ENCODE data around the gene RITA1. TPM values are rescaled to one million over a fixed set of nuclear protein-coding genes. Genes with fewer than 3 reads are reported as not detected.

Gene RITA1
- total RNA-seq, 1 donor from 2014 or later: 17.9 TPM

DNA sequence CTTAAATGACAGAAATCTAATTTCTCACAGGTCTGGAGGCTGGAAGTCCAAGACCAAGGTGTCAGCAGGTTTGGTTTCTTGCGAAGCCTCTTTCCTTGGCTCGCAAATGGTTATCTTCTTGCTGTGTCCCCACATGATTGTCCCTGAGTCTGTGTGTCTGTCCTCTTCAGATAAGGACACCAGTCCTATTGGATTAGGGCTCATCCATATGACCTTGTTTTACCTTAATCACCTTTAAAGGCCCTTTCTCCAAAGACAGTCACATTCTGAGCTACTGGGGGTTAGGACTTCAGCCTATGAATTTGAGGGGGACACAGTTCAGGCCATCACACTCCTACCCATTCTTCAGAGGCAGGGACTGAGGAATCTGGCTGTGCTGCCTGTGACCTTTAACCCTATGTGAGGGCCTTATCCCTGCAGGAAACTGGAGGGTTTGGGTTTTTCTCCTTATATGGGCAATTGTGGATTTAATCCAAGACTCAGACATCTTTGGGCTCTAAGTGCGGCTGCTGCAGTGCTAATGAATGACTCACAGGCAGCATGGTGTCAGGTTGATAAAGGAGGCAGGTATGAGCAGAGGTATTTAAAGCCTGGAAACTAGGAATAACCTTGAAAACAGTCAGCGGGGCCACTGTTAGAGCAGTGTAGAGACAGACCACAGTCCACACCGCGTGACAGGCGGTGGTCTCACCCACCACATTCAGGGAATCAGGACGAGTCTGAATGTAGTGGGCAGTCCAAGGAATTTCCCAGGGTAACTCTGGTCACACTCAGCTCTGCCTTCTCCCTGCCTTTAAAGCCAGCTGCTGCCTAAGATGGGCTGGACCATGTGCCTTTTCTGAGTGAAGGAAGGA, 45.9 kb downstream of the RITA1 start:
- intact Hi-C loops (cut with micrococcal nuclease): no loop called here

DNA sequence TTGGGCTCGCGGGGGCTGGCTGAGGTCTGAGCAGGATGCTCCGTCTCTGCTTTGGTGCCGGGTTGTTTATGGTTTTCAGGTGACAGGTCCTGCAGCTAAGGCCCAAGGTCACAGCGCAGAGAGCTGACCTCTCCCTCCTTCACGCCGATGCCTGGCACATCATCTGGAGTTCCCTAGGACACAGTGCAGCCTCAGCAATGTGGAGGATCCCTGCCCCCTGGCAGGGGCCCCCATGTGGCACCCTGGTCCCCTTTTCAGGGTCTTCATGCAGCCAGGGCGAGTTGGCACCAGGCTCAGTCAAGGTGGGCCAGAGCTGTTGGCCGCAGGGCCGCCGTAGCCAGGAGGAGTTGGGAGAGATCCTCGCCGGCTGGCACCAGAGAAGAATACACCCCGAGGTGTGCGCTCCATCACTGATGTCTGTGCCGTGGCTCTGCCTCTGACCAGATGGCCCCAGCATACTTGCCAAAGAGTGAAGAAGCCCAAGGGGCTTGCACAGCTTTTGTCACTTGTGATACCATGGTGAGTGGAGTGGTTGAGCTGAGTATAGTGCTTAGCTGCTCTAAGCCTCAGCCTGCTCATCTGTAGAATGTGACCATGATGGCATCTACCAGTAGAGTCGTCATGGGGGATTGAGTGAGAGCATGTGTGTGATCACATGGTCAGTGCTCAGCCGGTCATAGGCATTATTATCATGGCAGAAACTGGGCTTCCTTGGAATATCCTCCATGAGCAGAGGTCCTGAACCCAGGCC, 46.7 kb downstream of the RITA1 start:
- peaks cover 100% of the 10 kb centered on the region for H3K4me1 ChIP-seq
- peak overlapping the region; percentile 15 for H3K4me3 ChIP-seq
- H3K36me3 ChIP-seq: peaks cover 76% of the 10 kb centered on the region
- DNase-seq: no peak
- intact Hi-C loops (cut with micrococcal nuclease): no loop called here
- H3K27ac ChIP-seq (replicated peaks): peak overlapping the region; percentile 99
- no peaks in the 10 kb centered on the region for H3K27me3 ChIP-seq (ENCODE audit: low read depth)
- TF ChIP-seq, protein P1, sequence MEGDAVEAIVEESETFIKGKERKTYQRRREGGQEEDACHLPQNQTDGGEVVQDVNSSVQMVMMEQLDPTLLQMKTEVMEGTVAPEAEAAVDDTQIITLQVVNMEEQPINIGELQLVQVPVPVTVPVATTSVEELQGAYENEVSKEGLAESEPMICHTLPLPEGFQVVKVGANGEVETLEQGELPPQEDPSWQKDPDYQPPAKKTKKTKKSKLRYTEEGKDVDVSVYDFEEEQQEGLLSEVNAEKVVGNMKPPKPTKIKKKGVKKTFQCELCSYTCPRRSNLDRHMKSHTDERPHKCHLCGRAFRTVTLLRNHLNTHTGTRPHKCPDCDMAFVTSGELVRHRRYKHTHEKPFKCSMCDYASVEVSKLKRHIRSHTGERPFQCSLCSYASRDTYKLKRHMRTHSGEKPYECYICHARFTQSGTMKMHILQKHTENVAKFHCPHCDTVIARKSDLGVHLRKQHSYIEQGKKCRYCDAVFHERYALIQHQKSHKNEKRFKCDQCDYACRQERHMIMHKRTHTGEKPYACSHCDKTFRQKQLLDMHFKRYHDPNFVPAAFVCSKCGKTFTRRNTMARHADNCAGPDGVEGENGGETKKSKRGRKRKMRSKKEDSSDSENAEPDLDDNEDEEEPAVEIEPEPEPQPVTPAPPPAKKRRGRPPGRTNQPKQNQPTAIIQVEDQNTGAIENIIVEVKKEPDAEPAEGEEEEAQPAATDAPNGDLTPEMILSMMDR (IDR thresholded peaks at IDR 0.05; ENCODE audit: borderline replicate concordance): no peak
- H3K9me3 ChIP-seq (replicated peaks): no peaks in the 10 kb centered on the region

More for the DNA sequence above, 45.9 kb downstream of the RITA1 start:
- no peaks in the 10 kb centered on the region for H3K27me3 ChIP-seq (ENCODE audit: low read depth)
- peak overlapping the region; percentile 99 for H3K27ac ChIP-seq (replicated peaks)
- no peak for DNase-seq
- TF ChIP-seq, protein P1 (IDR thresholded peaks at IDR 0.05; ENCODE audit: borderline replicate concordance): no peak
- no peak overlapping the region for H3K4me3 ChIP-seq
- H3K36me3 ChIP-seq: peaks cover 84% of the 10 kb centered on the region
- no peaks in the 10 kb centered on the region for H3K9me3 ChIP-seq (replicated peaks)
- peaks cover 100% of the 10 kb centered on the region for H3K4me1 ChIP-seq

DNA sequence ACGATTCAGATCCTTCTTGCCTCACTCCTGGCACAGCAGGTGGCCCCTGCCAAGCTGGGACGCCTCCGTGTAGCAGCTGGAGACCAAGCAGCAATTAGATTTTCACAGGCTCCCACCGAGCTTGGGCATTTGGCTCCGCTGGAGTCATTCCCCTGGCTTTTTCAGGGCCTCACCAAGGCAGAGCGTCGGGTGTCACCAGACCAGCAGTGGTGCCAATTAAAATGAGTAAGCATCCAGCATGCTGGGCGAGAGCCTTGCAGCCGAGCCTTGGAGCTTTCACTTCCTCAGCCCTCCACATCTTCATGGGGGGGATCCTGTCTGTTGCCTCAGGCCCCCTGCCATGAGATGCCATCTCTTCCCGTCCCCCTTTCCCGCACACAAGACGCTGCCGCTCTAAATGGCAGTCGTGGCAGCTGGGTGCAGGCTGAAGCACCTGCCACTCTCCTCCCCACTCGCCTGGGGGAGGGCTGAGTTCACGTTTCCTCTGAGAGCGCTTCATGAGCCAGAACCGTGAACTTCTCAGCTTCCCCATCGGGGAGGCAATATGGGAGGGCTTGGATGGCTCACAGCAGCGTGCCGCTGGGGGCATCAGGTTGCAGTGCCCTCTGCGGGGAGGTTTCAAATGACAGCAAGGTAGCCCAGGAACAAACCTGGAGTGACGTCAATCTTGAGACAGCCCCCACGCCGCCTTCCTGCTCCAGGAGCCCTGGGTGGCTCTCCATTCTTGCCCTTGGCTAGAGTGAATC, 47.5 kb downstream of the RITA1 start:
- peak overlapping the region; percentile 15 for H3K4me3 ChIP-seq
- H3K27ac ChIP-seq (replicated peaks): peak overlapping the region; percentile 99
- TF ChIP-seq, protein P1 (IDR thresholded peaks at IDR 0.05; ENCODE audit: borderline replicate concordance): no peak
- H3K9me3 ChIP-seq (replicated peaks): no peaks in the 10 kb centered on the region
- peak; percentile 52 for DNase-seq
- intact Hi-C loops (cut with micrococcal nuclease): no loop called here
- H3K27me3 ChIP-seq (ENCODE audit: low read depth): no peaks in the 10 kb centered on the region
- H3K4me1 ChIP-seq: peaks cover 100% of the 10 kb centered on the region
- peaks cover 69% of the 10 kb centered on the region for H3K36me3 ChIP-seq

DNA sequence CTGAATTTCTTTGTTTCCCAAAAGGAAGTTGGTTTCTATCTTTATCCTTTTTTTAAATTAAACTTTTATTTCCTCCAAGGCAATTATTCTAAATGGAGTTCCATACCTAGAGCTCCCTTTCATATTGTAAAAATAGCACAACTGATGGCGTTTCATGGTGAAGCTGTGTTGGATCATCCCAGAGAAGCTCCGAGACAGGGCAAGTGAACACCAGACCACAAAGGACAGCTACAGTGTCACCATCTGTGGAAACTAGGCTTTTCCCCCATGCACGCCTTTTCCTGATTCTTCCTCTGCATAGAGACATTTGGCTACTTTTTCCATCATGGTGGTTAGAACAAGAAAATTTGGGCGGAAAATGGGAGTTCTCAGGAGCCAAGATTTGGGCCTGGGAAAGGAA, 48.4 kb downstream of the RITA1 start:
- intact Hi-C loops (cut with micrococcal nuclease): no loop called here
- H3K4me3 ChIP-seq: no peak overlapping the region
- peaks cover 66% of the 10 kb centered on the region for H3K36me3 ChIP-seq
- no peaks in the 10 kb centered on the region for H3K27me3 ChIP-seq (ENCODE audit: low read depth)
- H3K9me3 ChIP-seq (replicated peaks): no peaks in the 10 kb centered on the region
- no peak for DNase-seq
- H3K4me1 ChIP-seq: peaks cover 100% of the 10 kb centered on the region
- peak overlapping the region; percentile 99 for H3K27ac ChIP-seq (replicated peaks)
- TF ChIP-seq, protein P1 (IDR thresholded peaks at IDR 0.05; ENCODE audit: borderline replicate concordance): no peak

DNA sequence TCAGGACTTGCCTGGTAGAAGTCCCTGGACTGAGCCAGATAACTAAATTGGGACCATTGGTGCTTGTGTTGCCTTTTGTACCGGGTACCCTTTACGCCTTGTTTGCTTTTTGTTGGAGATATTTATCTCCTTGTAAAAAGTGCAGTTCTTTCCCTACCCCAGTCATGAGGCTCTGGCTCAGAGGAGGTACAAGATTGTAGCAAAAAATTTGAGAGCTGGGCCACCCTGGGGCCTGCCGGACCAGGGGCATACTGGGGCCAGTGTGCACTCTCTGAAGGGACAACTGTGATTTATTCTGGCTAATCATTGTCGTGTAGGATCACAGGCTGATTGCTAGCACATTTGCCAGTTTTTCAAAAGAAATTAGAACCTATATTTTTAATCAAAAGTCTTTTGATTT, 49.0 kb downstream of the RITA1 start:
- H3K4me1 ChIP-seq: peaks cover 100% of the 10 kb centered on the region
- H3K9me3 ChIP-seq (replicated peaks): no peaks in the 10 kb centered on the region
- peaks cover 65% of the 10 kb centered on the region for H3K36me3 ChIP-seq
- H3K4me3 ChIP-seq: no peak overlapping the region
- intact Hi-C loops (cut with micrococcal nuclease): no loop called here
- peak overlapping the region; percentile 99 for H3K27ac ChIP-seq (replicated peaks)
- H3K27me3 ChIP-seq (ENCODE audit: low read depth): no peaks in the 10 kb centered on the region
- TF ChIP-seq, protein P1 (IDR thresholded peaks at IDR 0.05; ENCODE audit: borderline replicate concordance): no peak
- DNase-seq: no peak

All from left ventricle myocardium inferior (tissue), 1 donor.